ENCODE data around the gene ASAH2B.
"Not testable (repeated sequence)": the region's sequence is repeated elsewhere in the genome, so short reads cannot be mapped to it uniquely, and the experiment has no call there.

The ASAH2B gene

GRCh38 chr10:50739618-50740292 lies at the start of gene ASAH2B:
Gene ASAH2B, plus strand, starts transcription at chr10:50739936. Its CDS starts 5,195 bp downstream, at chr10:50745131.
- peak; percentile 51 for DNase-seq

GRCh38 chr10:50697819-50698218 lies 41.9 kb upstream of the ASAH2B start:
- DNase-seq: not testable (repeated sequence)

GRCh38 chr10:50701947-50702346 lies 37.8 kb upstream of the ASAH2B start:
- DNase-seq: not testable (repeated sequence)

GRCh38 chr10:50702997-50703396 lies 36.7 kb upstream of the ASAH2B start:
- not testable (repeated sequence) for DNase-seq

- not testable (repeated sequence) for DNase-seq
These were observed 35.2 kb upstream of the ASAH2B start for GRCh38 chr10:50704436-50705079.

- not testable (repeated sequence) for DNase-seq
These were observed 33.7 kb upstream of the ASAH2B start for GRCh38 chr10:50706006-50706405.

- DNase-seq: not testable (repeated sequence)
These were observed 29.5 kb upstream of the ASAH2B start for GRCh38 chr10:50710241-50710640.

- DNase-seq: not testable (repeated sequence)
These were observed 15.9 kb upstream of the ASAH2B start for GRCh38 chr10:50723812-50724211.

- not testable (repeated sequence) for DNase-seq
These were observed 11.6 kb upstream of the ASAH2B start for GRCh38 chr10:50728112-50728511.

- not testable (repeated sequence) for DNase-seq
These were observed 634 bp upstream of the ASAH2B start for GRCh38 chr10:50738987-50739617.

- DNase-seq: no peak
These were observed 535 bp downstream of the ASAH2B start for GRCh38 chr10:50740293-50740648.

GRCh38 chr10:50742820-50743219 lies 3.1 kb downstream of the ASAH2B start:
- DNase-seq: not testable (repeated sequence)

GRCh38 chr10:50766774-50767513 lies 27.2 kb downstream of the ASAH2B start:
- DNase-seq: not testable (repeated sequence)

- DNase-seq: not testable (repeated sequence)
These were observed 32.3 kb downstream of the ASAH2B start for GRCh38 chr10:50772042-50772441.

GRCh38 chr10:50774868-50775267 lies 35.1 kb downstream of the ASAH2B start:
- DNase-seq: not testable (repeated sequence)

- DNase-seq: not testable (repeated sequence)
These were observed 40.3 kb downstream of the ASAH2B start for GRCh38 chr10:50780036-50780435.

GRCh38 chr10:50782017-50782416 lies 42.3 kb downstream of the ASAH2B start:
- not testable (repeated sequence) for DNase-seq

GRCh38 chr10:50787962-50788361 lies 48.2 kb downstream of the ASAH2B start:
- not testable (repeated sequence) for DNase-seq

- DNase-seq: no peak
These were observed 49.5 kb downstream of the ASAH2B start for GRCh38 chr10:50788951-50789945.

- DNase-seq: no peak
These were observed 54.8 kb downstream of the ASAH2B start for GRCh38 chr10:50794490-50794889.

GRCh38 chr10:50796693-50797092 lies 57.0 kb downstream of the ASAH2B start:
- no peak for DNase-seq

GRCh38 chr10:50798297-50798696 lies 58.6 kb downstream of the ASAH2B start:
- DNase-seq: no peak
